WI38 (cell line): ENCODE measurements around the gene WNK4.

ENCODE experiments used
- H3K4me3 ChIP-seq: 2 replicates; pipeline ENCODE4 v1.5.1; 2011; ENCODE audit warnings: low read depth, mild to moderate bottlenecking, control low read depth, low read length
- CTCF ChIP-seq: IDR thresholded peaks from 2 replicates; pipeline ENCODE4 v1.5.1; 2012; ENCODE audit warnings: low read depth, mild to moderate bottlenecking, control low read depth, low read length

Gene WNK4

GRCh38 chr17:42817866-42818265 lies 37.5 kb downstream of the WNK4 start:
- H3K4me3 ChIP-seq = no peak overlapping the region
- TF ChIP-seq CTCF = no peak

- TF ChIP-seq CTCF = no peak
- no peak overlapping the region for H3K4me3 ChIP-seq
These were observed 38.0 kb downstream of the WNK4 start for GRCh38 chr17:42818379-42818778.

GRCh38 chr17:42819939-42820535 lies 39.6 kb downstream of the WNK4 start:
- H3K4me3 ChIP-seq = no peak overlapping the region
- peak; percentile 78 for TF ChIP-seq CTCF

- TF ChIP-seq CTCF = no peak
- H3K4me3 ChIP-seq = no peak overlapping the region
These were observed 40.8 kb downstream of the WNK4 start for GRCh38 chr17:42821176-42821575.

GRCh38 chr17:42827472-42827871 lies 47.1 kb downstream of the WNK4 start:
- no peak for TF ChIP-seq CTCF
- no peak overlapping the region for H3K4me3 ChIP-seq

GRCh38 chr17:42830971-42831370 lies 50.6 kb downstream of the WNK4 start:
- TF ChIP-seq CTCF = no peak
- H3K4me3 ChIP-seq = no peak overlapping the region

- H3K4me3 ChIP-seq = peak overlapping the region; percentile 99
- no peak for TF ChIP-seq CTCF
These were observed 52.0 kb downstream of the WNK4 start for GRCh38 chr17:42832213-42832933.
